Endothelial cell of umbilical vein (primary cell): Measurements from ENCODE around the gene COX10. TPM values are rescaled to one million over a fixed set of nuclear protein-coding genes. Genes with fewer than 3 reads are reported as not detected.

ENCODE experiments used
- BruUV-seq: library from RNA; stranded (reverse); fragments of 400-500 nt; replicated peaks from 2 replicates; lab custom pipeline; 2021; lab: Mats Ljungman, UMichigan
- CTCF ChIA-PET: fragments of 300-600, 350-600 bp; sonication (Branson Sonifier 250); formaldehyde crosslinking; loops from one replicate; lab custom pipeline; 2021; ENCODE audit warnings: antibody characterized with exemption, inconsistent platforms; lab: Charles Lee
- POLR2A ChIA-PET: fragments of 300-600, 350-600 bp; sonication (Branson Sonifier 250); formaldehyde crosslinking; loops from one replicate; lab custom pipeline; 2021; ENCODE audit warnings: antibody characterized with exemption, inconsistent platforms; lab: Charles Lee
- DNase-seq: peaks from one replicate; pipeline ENCODE4 v3.0.0-alpha.2; 2011; ENCODE audit warnings: low read depth, low spot score
- FAIRE-seq: peaks from 2 replicates; lab custom pipeline; 2011; peaks lifted over from hg19 to GRCh38; lab: Jason Lieb, UNC
- H2AFZ ChIP-seq: 2 replicates; pipeline ENCODE4 v1.6.0; 2012; ENCODE audit warnings: low read depth, low read length, control low read depth, inconsistent platforms
- H3K27ac ChIP-seq: 2 replicates; pipeline ENCODE4 v1.5.1; 2011; ENCODE audit warnings: low read depth, mild to moderate bottlenecking, control low read depth, low read length, moderate library complexity; ENCODE audit not compliant: insufficient read depth
- H3K27me3 ChIP-seq, 2 experiments: 2 replicates each; pipeline versions ENCODE4 v1.6.0 to v1.6.1; 2011; ENCODE audit warnings: low read length in 2 of 2, mixed read lengths in 1 of 2; ENCODE audit not compliant: control insufficient read depth in 2 of 2, insufficient read depth in 2 of 2
- H3K36me3 ChIP-seq, 2 experiments: 2 replicates in 1 of 2; 3 replicates in 1 of 2; pipeline ENCODE4 v1.5.1; 2011; ENCODE audit warnings: low read length in 2 of 2, mild to moderate bottlenecking in 1 of 2, moderate library complexity in 1 of 2; ENCODE audit not compliant: control insufficient read depth in 2 of 2, insufficient read depth in 2 of 2; ENCODE audit errors: extremely low read depth in 1 of 2
- H3K4me1 ChIP-seq: 3 replicates; pipeline ENCODE4 v1.5.1; 2011; ENCODE audit warnings: mild to moderate bottlenecking, low read length; ENCODE audit not compliant: control insufficient read depth, insufficient read depth; ENCODE audit errors: extremely low read depth
- H3K4me2 ChIP-seq: 2 replicates; pipeline ENCODE4 v1.6.1; 2011; ENCODE audit warnings: low read length, control low read depth, mixed read lengths; ENCODE audit not compliant: insufficient read depth
- H3K4me3 ChIP-seq, 3 experiments: fragments of 200-600 bp in 1 of 3; sonication (generic), shearing (Covaris generic) in 1 of 3; replicated peaks in 1 of 3; 2 replicates each; pipeline ENCODE4 v1.5.1; 2011 to 2016; ENCODE audit warnings: control low read depth in 3 of 3, low read length in 3 of 3, mild to moderate bottlenecking in 2 of 3, inconsistent platforms in 1 of 3, low read depth in 1 of 3, moderate library complexity in 1 of 3; ENCODE audit not compliant: insufficient read depth in 1 of 3
- H3K79me2 ChIP-seq: 2 replicates; pipeline ENCODE4 v1.6.0; 2012; ENCODE audit warnings: low read length, inconsistent platforms; ENCODE audit not compliant: control insufficient read depth, insufficient read depth
- H3K9ac ChIP-seq: replicated peaks from 2 replicates; pipeline ENCODE3; 2011; ENCODE audit warnings: low read length, control low read depth; ENCODE audit not compliant: insufficient read depth; ENCODE audit errors: extremely low read depth
- H3K9me1 ChIP-seq: replicated peaks from 3 replicates; pipeline ENCODE4 v1.6.0; 2011; ENCODE audit warnings: mild to moderate bottlenecking, low read length; ENCODE audit not compliant: control insufficient read depth, insufficient read depth; ENCODE audit errors: extremely low read depth
- H3K9me3 ChIP-seq: replicated peaks from 2 replicates; pipeline ENCODE4 v1.5.1; 2012; ENCODE audit warnings: low read length, inconsistent platforms; ENCODE audit not compliant: control insufficient read depth, insufficient read depth
- H4K20me1 ChIP-seq: replicated peaks from 2 replicates; pipeline ENCODE3; 2011; ENCODE audit warnings: mild to moderate bottlenecking, low read length; ENCODE audit not compliant: control insufficient read depth, insufficient read depth; ENCODE audit errors: extremely low read depth
- EZH2 ChIP-seq: IDR thresholded peaks from 2 replicates; pipeline ENCODE4 v1.6.1; 2012; ENCODE audit warnings: borderline replicate concordance, low read depth, mild to moderate bottlenecking, moderate library complexity, low read length, inconsistent platforms; ENCODE audit not compliant: severe bottlenecking
- FOS ChIP-seq: IDR thresholded peaks from 2 replicates; pipeline ENCODE4 v1.6.1; 2011; ENCODE audit warnings: mild to moderate bottlenecking, low read length, moderate library complexity, borderline replicate concordance; ENCODE audit not compliant: insufficient read depth
- GATA2 ChIP-seq: IDR thresholded peaks from 2 replicates; pipeline ENCODE4 v1.7.0; 2011; ENCODE audit warnings: low read depth, mild to moderate bottlenecking, moderate library complexity, mixed read lengths, low read length; ENCODE audit not compliant: insufficient read length, insufficient read depth
- JUN ChIP-seq: IDR thresholded peaks from 2 replicates; pipeline ENCODE4 v1.6.1; 2011; ENCODE audit warnings: borderline replicate concordance, low read depth; ENCODE audit not compliant: insufficient read length, insufficient read depth
- MYC ChIP-seq: IDR thresholded peaks from one replicate; pipeline ENCODE4 v1.6.1; 2011; ENCODE audit warnings: mild to moderate bottlenecking, low read depth, low read length
- POLR2A ChIP-seq: IDR thresholded peaks from 2 replicates; pipeline ENCODE4 v1.6.1; 2012; ENCODE audit warnings: low read depth, mild to moderate bottlenecking, control low read depth, low read length
- POLR2AphosphoS5 ChIP-seq: IDR thresholded peaks from 2 replicates; pipeline ENCODE4 v1.6.1; 2012; ENCODE audit warnings: low read depth, mild to moderate bottlenecking, control low read depth, low read length, moderate library complexity; ENCODE audit not compliant: insufficient read depth
- dilution Hi-C: fragments of 300-500 bp; cut with MboI; formaldehyde crosslinking; loops from one replicate; pipeline ENCODE4 v1.15.0; 2019; ENCODE audit warnings: low sequenced_read_pairs; ENCODE audit not compliant: extremely low pct_ligation_motif_present
- intact Hi-C: fragments of 100-400 bp; cut with micrococcal nuclease; formaldehyde crosslinking; loops from one replicate; pipeline ENCODE4 v1.10.0; 2022
- polyA plus RNA-seq, 4 experiments: library from polyadenylated mRNA; depleted of rRNA in 3 of 4; stranded (reverse) in 3 of 4; unstranded in 1 of 4; fragments of >200 nt; gene quantifications; 2 replicates each; pipeline versions ENCODE4 v1.2.1 to v1.2.3, GENCODE V29; 2011 to 2012; ENCODE audit warnings: missing spikeins in 1 of 4
- total RNA-seq: library from RNA; stranded (reverse); gene quantifications from 2 replicates; pipeline ENCODE4 v1.2.3, GENCODE V29; 2021
- TF ChIP-seq, protein P1 (sequence below): IDR thresholded peaks from 2 replicates; pipeline ENCODE4 v1.6.1; 2011; ENCODE audit not compliant: insufficient read depth, insufficient read length
- TF ChIP-seq, protein P2 (sequence below), 2 donors: IDR thresholded peaks; 1 replicate in 1 of 2; 2 replicates in 1 of 2; pipeline ENCODE4 v1.5.1; 2011; ENCODE audit warnings: low read length in 2 of 2, mild to moderate bottlenecking in 2 of 2, moderate library complexity in 2 of 2, control low read depth in 1 of 2, inconsistent platforms in 1 of 2, low read depth in 1 of 2; ENCODE audit not compliant: insufficient read depth in 1 of 2; ENCODE audit errors: extremely low read depth in 1 of 2

COX10 gene
- total and polyA plus RNA-seq, 2 donors (not counting 3 experiments of a cell fraction or from before 2014, with no cell fraction given), result 9.8 to 12.1 TPM

DNA sequence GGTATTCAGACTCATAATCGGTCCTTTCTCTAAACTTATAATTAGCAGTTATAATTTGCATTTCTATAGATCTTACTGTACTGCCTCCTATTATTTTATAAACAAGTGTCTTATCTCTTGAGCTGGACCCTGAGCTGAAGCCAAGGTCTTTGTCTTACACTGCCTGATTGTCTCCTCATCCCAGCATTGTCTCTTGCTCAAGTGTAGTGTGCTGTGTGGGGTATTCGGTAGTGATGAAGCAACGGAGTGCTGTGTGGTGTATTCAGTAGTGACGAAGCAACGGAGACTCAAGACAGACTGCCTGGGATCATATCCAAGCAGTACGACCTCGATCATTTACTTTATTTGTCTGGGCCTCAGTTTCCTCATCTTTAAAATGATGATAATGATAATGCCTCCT lies 69.3 kb downstream of the COX10 start:
- H4K20me1 ChIP-seq, result no peaks in the 10 kb centered on the region
- no peak overlapping the region for H3K9ac ChIP-seq
- no peaks in the 10 kb centered on the region for H3K9me1 ChIP-seq
- H3K36me3 ChIP-seq, result no peaks in the 10 kb centered on the region
- POLR2A ChIA-PET, result no interaction called here
- no peak overlapping the region for H3K4me2 ChIP-seq
- DNase-seq (no peak), FAIRE-seq (no peak)
- dilution Hi-C loops, result no loop called here
- BruUV-seq, result no TSS peak
- H3K4me3 ChIP-seq, result no peak overlapping the region
- H2AFZ ChIP-seq, result no peak overlapping the region
- CTCF ChIA-PET, result no interaction called here
- intact Hi-C loops, result no loop called here
- no peaks in the 10 kb centered on the region for H3K27me3 ChIP-seq
- no peaks in the 10 kb centered on the region for H3K4me1 ChIP-seq
- TF ChIP-seq EZH2 (no peak), JUN (no peak), MYC (no peak), FOS (no peak), POLR2A (no peak), GATA2 (no peak), POLR2AphosphoS5 (no peak)
- TF ChIP-seq, protein P1, sequence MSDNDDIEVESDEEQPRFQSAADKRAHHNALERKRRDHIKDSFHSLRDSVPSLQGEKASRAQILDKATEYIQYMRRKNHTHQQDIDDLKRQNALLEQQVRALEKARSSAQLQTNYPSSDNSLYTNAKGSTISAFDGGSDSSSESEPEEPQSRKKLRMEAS, result no peak
- TF ChIP-seq, protein P2, sequence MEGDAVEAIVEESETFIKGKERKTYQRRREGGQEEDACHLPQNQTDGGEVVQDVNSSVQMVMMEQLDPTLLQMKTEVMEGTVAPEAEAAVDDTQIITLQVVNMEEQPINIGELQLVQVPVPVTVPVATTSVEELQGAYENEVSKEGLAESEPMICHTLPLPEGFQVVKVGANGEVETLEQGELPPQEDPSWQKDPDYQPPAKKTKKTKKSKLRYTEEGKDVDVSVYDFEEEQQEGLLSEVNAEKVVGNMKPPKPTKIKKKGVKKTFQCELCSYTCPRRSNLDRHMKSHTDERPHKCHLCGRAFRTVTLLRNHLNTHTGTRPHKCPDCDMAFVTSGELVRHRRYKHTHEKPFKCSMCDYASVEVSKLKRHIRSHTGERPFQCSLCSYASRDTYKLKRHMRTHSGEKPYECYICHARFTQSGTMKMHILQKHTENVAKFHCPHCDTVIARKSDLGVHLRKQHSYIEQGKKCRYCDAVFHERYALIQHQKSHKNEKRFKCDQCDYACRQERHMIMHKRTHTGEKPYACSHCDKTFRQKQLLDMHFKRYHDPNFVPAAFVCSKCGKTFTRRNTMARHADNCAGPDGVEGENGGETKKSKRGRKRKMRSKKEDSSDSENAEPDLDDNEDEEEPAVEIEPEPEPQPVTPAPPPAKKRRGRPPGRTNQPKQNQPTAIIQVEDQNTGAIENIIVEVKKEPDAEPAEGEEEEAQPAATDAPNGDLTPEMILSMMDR (IDR thresholded peaks at IDR 0.05; ENCODE audit: extremely low read depth in 1 of 2, insufficient read depth in 1 of 2, low read depth in 1 of 2, low read length in 2 of 2), result no peak
- no peak overlapping the region for H3K27ac ChIP-seq
- H3K79me2 ChIP-seq, result no peaks in the 10 kb centered on the region
- H3K9me3 ChIP-seq, result no peaks in the 10 kb centered on the region
